AG10803 (cell line): ENCODE results near the gene CLECL1.

Source experiments
- DNase-seq: peaks from one replicate; pipeline ENCODE4 v3.0.0; 2010; ENCODE audit warnings: low read depth
- H3K4me3 ChIP-seq: 2 replicates; pipeline ENCODE4 v1.5.1; 2011; ENCODE audit warnings: mild to moderate bottlenecking, low read length, control low read depth
- TF ChIP-seq, protein P1 (sequence below): conservative IDR thresholded peaks from 2 replicates; pipeline ENCODE4 v1.5.1; 2011; ENCODE audit warnings: mild to moderate bottlenecking, low read length, control low read depth, inconsistent platforms

Gene CLECL1

DNA sequence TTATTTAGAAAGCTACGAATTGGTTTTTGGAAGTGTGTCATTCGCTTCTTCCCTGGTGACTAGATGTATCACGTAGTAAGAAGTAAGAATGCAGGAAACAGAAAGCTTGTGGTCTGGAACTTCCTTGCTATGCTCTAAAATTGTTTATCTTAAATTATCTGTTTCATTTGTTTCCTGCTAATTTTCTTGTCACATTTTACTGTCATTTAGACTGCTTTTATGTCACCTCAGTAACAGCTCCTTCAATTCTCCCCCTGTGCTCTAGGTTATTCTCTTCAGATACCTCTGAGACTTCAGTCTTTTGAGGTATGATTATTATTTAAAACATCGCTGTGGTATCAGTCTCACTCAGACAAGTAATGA lies 28.5 kb upstream of the CLECL1 start:
- no peak overlapping the region for H3K4me3 ChIP-seq
- DNase-seq, result no peak
- TF ChIP-seq, protein P1, sequence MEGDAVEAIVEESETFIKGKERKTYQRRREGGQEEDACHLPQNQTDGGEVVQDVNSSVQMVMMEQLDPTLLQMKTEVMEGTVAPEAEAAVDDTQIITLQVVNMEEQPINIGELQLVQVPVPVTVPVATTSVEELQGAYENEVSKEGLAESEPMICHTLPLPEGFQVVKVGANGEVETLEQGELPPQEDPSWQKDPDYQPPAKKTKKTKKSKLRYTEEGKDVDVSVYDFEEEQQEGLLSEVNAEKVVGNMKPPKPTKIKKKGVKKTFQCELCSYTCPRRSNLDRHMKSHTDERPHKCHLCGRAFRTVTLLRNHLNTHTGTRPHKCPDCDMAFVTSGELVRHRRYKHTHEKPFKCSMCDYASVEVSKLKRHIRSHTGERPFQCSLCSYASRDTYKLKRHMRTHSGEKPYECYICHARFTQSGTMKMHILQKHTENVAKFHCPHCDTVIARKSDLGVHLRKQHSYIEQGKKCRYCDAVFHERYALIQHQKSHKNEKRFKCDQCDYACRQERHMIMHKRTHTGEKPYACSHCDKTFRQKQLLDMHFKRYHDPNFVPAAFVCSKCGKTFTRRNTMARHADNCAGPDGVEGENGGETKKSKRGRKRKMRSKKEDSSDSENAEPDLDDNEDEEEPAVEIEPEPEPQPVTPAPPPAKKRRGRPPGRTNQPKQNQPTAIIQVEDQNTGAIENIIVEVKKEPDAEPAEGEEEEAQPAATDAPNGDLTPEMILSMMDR, result no peak

- no peak for DNase-seq
- TF ChIP-seq, protein P1, result no peak
- H3K4me3 ChIP-seq, result no peak within 1 kb of the TSS
Measured at GRCh38 chr12:9760699-9761418, 28.0 kb upstream of the CLECL1 start, which contains the start of gene CD69. CD69 (minus strand) TSS chr12:9760901; CDS start chr12:9760820, 81 bp downstream.

DNA sequence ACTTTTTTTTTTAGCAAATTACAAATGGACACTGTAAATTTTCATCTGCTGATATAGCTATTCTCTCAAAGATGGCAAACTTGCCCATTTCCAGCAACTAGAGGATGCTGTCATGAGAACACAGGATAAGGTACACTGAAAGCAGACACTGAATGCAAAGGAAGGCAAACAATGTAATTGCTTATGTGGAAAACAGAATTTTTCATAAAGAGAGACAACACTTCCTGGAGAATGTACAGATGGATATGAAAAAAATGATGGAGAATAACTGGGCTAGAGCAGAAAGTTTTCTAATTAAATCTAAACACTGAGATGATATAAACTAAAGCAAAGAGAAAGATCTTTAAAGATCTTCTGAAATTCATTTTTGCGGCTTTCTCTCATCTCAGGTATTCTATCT lies 27.2 kb upstream of the CLECL1 start:
- DNase-seq, result no peak
- TF ChIP-seq, protein P1, result no peak
- H3K4me3 ChIP-seq, result no peak overlapping the region

DNA sequence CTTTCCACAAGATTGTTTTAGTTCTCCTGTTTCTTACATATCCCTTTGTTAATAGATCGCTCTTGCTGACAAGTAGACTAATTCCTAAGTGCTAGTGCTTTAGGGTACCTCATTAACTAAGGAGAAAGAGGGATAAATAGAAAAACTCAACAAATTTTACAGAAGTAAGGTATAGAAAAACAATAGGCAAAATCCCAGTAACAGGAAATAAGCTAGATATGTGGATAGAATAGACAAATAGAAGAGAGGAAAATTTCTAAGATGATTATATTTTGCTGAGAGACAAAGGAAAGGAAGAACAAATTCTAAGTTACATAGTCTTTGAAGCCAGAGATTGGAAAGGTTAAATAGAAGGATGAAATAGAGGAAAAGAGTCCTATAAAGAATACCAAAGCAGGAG lies 26.8 kb upstream of the CLECL1 start:
- no peak for DNase-seq
- TF ChIP-seq, protein P1, result no peak
- H3K4me3 ChIP-seq, result no peak overlapping the region

DNA sequence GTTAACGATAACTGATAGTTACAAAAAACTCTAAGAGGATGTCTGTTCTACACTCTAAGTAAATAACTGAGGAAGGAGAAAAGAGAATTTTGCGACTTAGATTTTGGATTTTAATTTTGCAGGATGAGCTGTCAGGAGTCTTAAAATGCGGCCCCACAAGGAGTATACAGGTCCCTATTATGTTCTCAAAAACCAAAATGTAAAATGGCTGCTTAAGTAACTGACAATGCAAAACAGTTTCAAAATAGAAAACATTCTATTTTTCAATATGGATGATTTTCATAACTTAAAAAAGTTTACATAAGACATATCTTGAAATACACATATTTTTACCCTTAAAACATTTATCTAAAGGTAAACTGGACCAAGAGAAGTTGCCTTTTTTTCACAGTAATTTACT lies 25.2 kb upstream of the CLECL1 start:
- TF ChIP-seq, protein P1, result no peak
- no peak for DNase-seq
- no peak overlapping the region for H3K4me3 ChIP-seq

GRCh38 chr12:9757433-9758025 lies 24.6 kb upstream of the CLECL1 start:
- H3K4me3 ChIP-seq, result no peak overlapping the region
- TF ChIP-seq, protein P1, result no peak

DNA sequence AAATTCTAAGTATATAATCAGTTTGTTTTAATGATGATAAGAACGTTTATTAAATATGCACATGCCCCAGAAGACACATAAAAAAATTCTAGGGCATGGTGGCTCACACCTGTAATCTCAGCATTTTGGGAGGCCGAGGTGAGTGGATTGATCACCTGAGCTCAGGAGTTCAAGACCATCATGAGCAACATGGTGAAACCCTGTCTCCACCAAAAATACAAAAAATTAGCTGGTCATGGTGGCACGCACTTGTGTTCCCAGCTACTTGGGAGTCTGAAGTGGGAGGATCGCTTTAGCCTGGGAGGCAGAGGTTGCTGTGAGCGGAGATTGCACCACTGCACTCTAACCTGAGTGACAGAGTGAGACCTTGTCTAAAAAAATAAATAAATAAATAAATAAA lies 23.8 kb upstream of the CLECL1 start:
- no peak overlapping the region for H3K4me3 ChIP-seq
- TF ChIP-seq, protein P1, result no peak
- no peak for DNase-seq

More at GRCh38 chr12:9757433-9758025, 24.6 kb upstream of the CLECL1 start:
- no peak for DNase-seq
